Prostate gland (tissue), 2 donors: ENCODE measurements around the gene GAK.

Experiments
- POLR2A ChIP-seq: fragments of 450-650 bp; IDR thresholded peaks from one replicate; pipeline ENCODE4 v1.6.1; 2016; ENCODE audit warnings: antibody characterized with exemption, mild to moderate bottlenecking
- TF ChIP-seq, protein P1 (sequence below), 4 experiments: fragments of 200-600 bp in 2 of 4; fragments of 450-650 bp in 2 of 4; sonication (generic) in 2 of 4; IDR thresholded peaks; 1 replicate in 3 of 4; 2 replicates in 1 of 4; pipeline ENCODE4 v1.5.1; 2016 to 2019; ENCODE audit warnings: antibody characterized with exemption in 4 of 4, mild to moderate bottlenecking in 2 of 4, moderate library complexity in 2 of 4

DNA sequence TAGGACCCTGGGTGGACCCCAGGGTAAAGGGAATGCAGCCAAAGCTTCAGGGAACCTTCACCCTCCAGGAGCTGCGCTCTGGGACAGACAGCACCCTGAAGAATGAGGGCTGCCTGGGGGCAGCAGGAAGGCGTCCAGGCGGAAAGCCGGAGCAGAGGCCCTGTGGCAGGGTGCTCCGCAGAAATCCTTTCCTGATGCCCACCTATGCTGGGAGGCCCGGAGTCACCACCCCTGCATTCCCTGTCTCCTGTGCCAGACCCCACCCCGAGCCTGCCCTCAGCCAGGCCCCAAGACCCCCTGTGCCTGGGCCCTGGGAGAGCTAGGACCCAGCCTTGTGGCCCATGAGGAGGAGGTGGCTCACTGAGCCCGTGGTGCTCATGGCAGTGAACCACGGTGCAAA, 42.6 kb upstream of the GAK start:
- TF ChIP-seq, protein P1, sequence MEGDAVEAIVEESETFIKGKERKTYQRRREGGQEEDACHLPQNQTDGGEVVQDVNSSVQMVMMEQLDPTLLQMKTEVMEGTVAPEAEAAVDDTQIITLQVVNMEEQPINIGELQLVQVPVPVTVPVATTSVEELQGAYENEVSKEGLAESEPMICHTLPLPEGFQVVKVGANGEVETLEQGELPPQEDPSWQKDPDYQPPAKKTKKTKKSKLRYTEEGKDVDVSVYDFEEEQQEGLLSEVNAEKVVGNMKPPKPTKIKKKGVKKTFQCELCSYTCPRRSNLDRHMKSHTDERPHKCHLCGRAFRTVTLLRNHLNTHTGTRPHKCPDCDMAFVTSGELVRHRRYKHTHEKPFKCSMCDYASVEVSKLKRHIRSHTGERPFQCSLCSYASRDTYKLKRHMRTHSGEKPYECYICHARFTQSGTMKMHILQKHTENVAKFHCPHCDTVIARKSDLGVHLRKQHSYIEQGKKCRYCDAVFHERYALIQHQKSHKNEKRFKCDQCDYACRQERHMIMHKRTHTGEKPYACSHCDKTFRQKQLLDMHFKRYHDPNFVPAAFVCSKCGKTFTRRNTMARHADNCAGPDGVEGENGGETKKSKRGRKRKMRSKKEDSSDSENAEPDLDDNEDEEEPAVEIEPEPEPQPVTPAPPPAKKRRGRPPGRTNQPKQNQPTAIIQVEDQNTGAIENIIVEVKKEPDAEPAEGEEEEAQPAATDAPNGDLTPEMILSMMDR (IDR thresholded peaks at IDR 0.05), result no peak
- TF ChIP-seq POLR2A, result no peak
